IPS-11a (cell line): ENCODE results near the gene TTC16.

Source experiments
- H3K4me3 ChIP-seq: one replicate; pipeline ENCODE4 v1.5.1; 2013; ENCODE audit warnings: low read depth, low read length, control low read depth

Gene TTC16

GRCh38 chr9:127763918-127764384, 48.1 kb downstream of the TTC16 start:
- no peak overlapping the region for H3K4me3 ChIP-seq

GRCh38 chr9:127765418-127765817, 49.5 kb downstream of the TTC16 start:
- no peak overlapping the region for H3K4me3 ChIP-seq

DNA sequence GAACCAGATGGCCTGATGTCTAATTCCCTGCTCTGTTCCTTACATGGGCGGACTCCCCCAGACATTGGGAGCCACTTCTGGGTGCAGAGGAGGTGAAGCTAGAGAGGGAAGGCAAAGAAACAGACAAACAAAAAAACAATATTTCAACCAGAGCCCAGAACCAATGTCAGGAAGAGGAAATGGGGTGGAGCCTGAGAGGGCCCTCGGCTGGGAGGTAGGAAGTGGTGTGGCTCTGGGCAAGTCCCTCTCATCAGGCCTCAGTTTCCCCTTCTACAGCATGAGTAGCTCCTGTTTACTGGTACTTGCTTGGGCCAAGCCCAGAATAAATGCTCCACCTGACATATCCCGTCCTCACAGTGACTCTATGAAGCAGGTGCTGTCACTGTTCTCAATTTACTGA, 51.5 kb downstream of the TTC16 start:
- no peak overlapping the region for H3K4me3 ChIP-seq

- no peak overlapping the region for H3K4me3 ChIP-seq
Observed at GRCh38 chr9:127767909-127768331, 52.0 kb downstream of the TTC16 start.

DNA sequence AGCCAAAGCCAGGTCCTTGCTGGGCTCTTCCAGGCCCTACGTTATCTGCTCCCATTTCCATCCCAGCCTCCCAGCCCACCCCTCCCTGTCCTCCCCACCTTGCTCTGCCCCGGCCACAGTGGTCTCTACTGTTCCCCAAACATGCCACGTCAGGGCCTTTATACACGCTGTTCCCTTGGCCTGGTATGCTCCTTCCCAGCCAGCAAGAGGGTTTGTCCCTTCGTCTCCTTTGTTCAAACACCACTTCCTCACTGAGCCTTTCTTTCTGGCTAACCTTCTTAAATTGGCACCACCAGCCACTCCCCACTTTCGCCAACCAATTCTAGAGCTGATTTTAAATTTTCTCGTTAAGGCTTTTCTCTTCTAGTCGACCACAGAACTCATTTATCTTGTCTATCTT, 52.8 kb downstream of the TTC16 start:
- no peak overlapping the region for H3K4me3 ChIP-seq

- H3K4me3 ChIP-seq: no peak overlapping the region
Observed at GRCh38 chr9:127769101-127769500, 53.2 kb downstream of the TTC16 start.

DNA sequence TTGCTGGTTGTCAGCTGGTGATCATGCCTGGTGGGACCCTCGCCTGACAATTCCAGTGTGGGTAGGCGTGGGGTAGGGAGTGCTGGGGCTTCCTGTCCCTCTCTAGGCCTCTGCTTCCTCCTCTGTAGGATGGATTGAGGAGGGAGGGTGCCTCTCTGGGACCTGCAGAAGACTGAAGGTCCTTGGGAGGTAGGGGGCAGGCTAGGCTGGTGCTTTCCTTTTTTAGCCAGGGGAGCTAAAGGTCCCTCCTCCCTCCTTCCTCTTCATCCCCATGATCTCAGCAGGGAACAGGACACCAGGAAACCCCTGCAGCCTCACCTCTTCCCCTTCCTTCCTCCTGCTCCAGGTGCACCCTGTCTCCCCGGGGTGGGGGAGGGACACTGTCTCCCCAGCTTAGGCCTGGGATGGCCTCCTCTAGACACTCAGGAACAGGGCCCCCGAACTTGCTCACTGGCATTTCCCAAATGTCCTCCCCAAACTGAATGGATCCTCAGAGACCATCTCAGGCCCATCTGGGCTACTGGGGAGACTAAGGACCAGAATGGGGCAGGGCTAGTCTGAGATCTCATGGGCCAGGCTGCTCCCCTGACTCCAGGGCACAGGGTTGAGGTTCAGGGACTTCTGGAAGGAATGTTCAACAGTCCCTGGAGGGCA, 54.2 kb downstream of the TTC16 start:
- no peak overlapping the region for H3K4me3 ChIP-seq

DNA sequence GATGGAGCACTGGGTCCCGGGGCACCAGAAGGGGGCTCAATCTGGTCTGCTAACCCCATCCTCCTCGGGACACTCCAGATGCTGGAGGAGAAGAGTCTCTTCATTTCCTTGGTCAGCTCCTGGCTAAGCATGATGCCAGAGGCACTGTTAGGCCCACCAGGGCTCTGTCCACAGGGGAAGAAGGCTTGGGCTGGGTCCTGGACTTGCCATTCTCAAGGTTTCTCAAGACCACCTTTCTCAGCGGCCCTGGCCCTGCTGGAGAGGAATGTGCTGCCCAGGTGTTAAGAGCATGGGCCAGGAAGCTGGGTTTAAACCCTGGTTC, 54.7 kb downstream of the TTC16 start:
- no peak overlapping the region for H3K4me3 ChIP-seq

- H3K4me3 ChIP-seq: peak overlapping the region; percentile 55
Observed at GRCh38 chr9:127770905-127771569, 55.2 kb downstream of the TTC16 start.

DNA sequence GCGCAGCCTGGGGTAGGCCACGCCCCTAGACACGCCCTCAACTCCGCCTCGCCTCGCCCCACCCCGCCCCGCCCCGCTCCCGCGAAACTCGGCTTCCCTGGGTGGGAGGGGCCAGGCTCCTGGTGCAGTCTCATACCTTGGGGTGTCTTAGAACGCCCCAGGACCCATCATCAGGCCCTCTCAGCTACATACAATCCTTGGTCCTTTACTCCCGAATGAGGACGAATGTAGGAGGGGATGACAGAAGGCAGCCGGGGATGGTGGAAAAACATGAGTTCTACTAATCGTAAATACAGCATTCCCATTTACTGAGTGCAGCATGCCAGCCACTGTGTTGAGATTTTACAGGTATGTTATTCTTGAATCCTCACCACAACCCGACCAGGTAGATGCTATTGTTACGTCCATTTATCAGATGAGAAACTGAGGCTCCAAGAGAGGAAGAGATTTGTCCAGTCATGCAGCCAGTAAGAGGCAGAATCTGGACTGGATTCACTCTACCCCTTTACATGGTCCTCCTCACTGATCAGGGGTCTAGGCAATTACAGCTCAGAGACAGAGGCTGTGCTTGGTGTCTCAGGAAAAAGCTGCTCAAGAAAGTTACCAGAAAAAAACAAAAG, 55.8 kb downstream of the TTC16 start:
- H3K4me3 ChIP-seq: no peak overlapping the region

GRCh38 chr9:127772603-127773002, 56.7 kb downstream of the TTC16 start:
- H3K4me3 ChIP-seq: no peak overlapping the region

- no peak overlapping the region for H3K4me3 ChIP-seq
Observed at GRCh38 chr9:127773272-127773671, 57.4 kb downstream of the TTC16 start.

DNA sequence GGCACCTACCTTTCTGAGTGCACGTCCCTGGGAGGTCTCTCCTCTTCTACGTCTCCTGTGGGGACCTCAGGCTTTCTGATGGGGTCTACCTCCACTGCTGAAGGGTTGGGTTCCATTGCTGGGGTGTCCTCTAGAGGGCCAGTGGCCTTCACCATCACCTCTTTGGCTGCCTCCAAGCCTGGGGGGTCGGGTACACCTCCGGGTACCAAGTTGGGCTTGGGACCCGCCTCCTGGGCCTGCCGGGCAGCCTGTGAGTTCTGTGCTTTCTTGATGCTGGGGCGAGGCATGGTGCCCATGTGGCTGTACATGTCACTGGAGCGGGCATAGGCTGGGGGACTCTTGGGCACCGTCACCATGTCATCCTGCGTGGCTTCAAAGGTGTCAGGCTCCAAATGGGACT, 58.1 kb downstream of the TTC16 start:
- H3K4me3 ChIP-seq: no peak overlapping the region

- no peak overlapping the region for H3K4me3 ChIP-seq
Observed at GRCh38 chr9:127776195-127776923, 60.5 kb downstream of the TTC16 start.

DNA sequence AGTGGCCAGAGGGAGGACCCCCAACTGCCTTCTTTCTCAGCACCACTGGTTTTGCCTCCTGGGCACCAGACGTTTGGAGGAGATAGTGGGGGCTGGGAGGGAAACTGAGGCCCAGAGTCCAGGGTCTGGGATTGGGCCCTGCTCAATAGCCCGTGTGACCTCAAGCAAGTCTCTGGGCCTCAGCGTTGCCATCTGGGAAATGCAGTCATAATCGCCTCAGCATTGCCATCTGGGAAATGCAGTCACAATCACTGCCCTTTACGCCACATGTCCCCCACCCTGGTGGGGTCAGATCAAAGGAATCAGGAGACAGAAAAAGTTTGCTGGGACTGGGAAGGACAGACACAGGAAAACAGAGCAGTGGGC, 61.0 kb downstream of the TTC16 start:
- H3K4me3 ChIP-seq: no peak overlapping the region

DNA sequence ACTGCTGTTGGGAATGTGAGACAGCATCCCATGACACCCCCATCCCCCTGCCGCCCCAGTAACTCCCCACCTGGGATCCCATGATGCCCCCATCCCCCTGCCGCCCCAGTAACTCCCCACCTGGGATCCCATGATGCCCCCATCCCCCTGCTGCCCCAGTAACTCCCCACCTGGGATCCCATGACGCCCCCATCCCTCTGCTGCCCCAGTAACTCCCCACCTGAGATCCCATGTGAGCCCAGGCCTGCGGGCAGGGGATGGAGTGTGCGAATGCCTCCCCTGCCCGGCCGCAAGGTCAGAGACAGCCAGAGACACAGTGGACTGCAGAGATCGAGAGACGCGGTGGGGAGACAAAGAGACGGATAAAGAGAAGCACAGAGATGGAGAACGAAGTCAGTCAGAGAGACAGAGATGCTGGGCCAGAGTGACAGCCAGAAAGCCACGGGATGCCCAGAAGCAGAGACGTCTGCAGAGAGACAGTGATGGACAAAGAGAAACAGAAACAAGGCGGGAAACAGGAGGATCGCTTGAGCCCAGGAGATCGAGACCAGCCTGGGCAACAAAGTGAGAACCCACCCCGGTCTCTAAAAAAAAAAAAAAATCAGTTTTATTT, 61.6 kb downstream of the TTC16 start:
- no peak overlapping the region for H3K4me3 ChIP-seq

- H3K4me3 ChIP-seq: no peak within 1 kb of the TSS
Observed at GRCh38 chr9:127778280-127779135, 62.6 kb downstream of the TTC16 start, which contains the start of gene SH2D3C. Gene SH2D3C (minus strand): TSS chr9:127778666. CDS start chr9:127778627, 39 bp downstream.

DNA sequence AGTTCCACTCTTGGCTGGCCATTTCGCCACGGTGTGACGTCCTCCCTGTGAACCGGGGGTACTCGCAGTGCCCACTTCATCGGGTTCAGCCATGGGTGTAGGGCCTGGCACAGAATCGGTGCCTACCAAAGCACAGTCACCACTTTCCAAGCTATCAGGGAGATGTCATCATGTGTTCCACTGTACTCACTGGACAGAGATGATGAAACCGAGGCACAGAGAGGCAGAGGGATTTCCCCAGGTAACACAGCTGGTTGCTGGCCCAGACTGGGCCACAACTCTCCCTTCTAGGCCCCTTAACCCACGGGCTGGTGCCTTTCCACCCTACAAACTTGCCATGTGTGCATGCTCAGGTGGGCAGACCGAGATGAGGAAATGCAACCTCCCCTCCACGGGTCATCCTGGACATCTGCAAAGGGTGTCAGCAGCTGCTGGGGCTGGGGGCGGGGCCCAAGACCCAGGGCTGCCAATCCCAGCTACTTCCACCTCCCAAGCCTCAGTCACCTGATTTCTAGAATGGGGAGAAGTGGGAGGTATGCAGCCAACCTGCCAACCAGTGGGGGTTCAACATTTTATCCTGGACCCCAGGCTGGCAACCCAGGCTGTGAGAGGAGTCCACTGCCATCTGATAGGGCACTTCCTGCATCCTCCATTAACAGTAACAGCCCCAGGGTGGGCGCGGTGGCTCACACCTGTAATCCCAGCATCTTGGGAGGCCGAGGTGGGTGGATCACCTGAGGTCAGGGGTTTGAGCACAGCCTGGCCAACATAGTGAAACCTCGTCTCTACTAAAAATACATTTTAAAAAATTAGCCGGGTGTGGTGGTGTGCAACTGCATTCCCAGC, 63.5 kb downstream of the TTC16 start:
- H3K4me3 ChIP-seq: no peak overlapping the region

DNA sequence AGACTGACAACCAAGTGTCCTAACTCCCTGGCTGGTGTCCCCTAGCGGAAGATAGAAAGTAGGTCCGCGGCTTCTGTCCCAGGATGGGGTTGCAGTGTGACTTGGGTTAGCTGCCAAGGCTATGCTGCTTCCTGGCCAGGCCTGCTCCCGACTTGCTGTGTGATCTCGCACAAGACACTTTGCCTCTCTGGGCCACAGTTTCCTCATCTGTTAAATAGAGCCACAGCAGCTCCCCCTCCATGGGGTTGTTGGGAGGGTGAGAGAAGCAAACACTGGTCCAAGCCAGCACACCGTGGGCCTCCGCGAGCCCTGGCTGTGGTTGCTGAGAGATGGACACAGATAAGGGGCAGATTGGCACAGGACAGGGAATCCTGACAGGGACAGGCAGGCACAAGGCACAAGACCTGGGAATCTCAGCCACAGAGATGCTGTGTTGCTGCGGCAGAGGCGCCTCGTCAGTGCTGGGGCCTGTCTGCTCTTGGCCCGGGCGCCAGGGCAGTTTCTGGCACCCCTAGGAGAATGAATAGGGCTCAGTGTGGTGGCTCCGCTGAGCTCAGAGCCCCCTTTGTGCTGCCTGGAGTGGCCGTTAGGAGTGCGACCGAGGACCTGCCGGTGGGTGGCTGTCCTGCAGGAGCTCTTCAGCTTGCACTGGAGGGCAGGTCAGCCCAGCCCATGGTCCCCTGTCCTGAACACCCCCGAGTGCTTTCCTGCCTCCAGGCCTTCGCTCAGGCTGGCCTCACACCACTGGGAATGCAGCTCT, 64.4 kb downstream of the TTC16 start:
- H3K4me3 ChIP-seq: no peak overlapping the region
